Lower leg skin (tissue), 3 donors: ENCODE results near the gene BLVRB.

Experiments used
- CTCF ChIP-seq, 3 donors: fragments of 450-650 bp; IDR thresholded peaks; one replicate each; pipeline ENCODE4 v1.5.1; 2016; ENCODE audit warnings: antibody characterized with exemption in 3 of 3, mild to moderate bottlenecking in 3 of 3, moderate library complexity in 2 of 3
- POLR2A ChIP-seq, 2 donors: fragments of 450-650 bp; IDR thresholded peaks; one replicate each; pipeline ENCODE4 v1.6.1; 2016 to 2017; ENCODE audit warnings: antibody characterized with exemption in 2 of 2, mild to moderate bottlenecking in 1 of 2, moderate library complexity in 1 of 2

- TF ChIP-seq CTCF (IDR thresholded peaks at IDR 0.05), result no peak
- TF ChIP-seq POLR2A (IDR thresholded peaks at IDR 0.05), result no peak
Observed at GRCh38 chr19:40419780-40420179, 45.8 kb downstream of the BLVRB start.
